T1000 (cell line): ENCODE data around the gene PTPRH.

Source experiments
- DNase-seq: peaks from one replicate; lab custom pipeline; 2025; ENCODE audit warnings: mixed read lengths; lab: John Stamatoyannopoulos, UW

PTPRH gene

GRCh38 chr19:55244004-55244680 lies 34.8 kb upstream of the PTPRH start:
- DNase-seq, result no peak

GRCh38 chr19:55242517-55242916 lies 33.2 kb upstream of the PTPRH start:
- DNase-seq, result no peak

- DNase-seq, result no peak
These were observed 32.7 kb upstream of the PTPRH start for GRCh38 chr19:55241935-55242464.

GRCh38 chr19:55241143-55241934 lies 32.0 kb upstream of the PTPRH start:
- no peak for DNase-seq

GRCh38 chr19:55240713-55241020 lies 31.4 kb upstream of the PTPRH start:
- DNase-seq, result no peak

GRCh38 chr19:55239004-55239403 lies 29.7 kb upstream of the PTPRH start:
- no peak for DNase-seq

- DNase-seq, result no peak
These were observed 28.7 kb upstream of the PTPRH start for GRCh38 chr19:55238030-55238429.

GRCh38 chr19:55232986-55233385 lies 23.7 kb upstream of the PTPRH start:
- no peak for DNase-seq

GRCh38 chr19:55232286-55232602 lies 22.9 kb upstream of the PTPRH start:
- DNase-seq, result no peak

- no peak for DNase-seq
These were observed 22.3 kb upstream of the PTPRH start for GRCh38 chr19:55231391-55232285.

GRCh38 chr19:55230780-55231179 lies 21.5 kb upstream of the PTPRH start:
- DNase-seq, result no peak

- DNase-seq, result no peak
These were observed 21.0 kb upstream of the PTPRH start for GRCh38 chr19:55230329-55230728.

GRCh38 chr19:55229789-55230182 lies 20.5 kb upstream of the PTPRH start:
- DNase-seq, result no peak

GRCh38 chr19:55229145-55229788 lies 20.0 kb upstream of the PTPRH start:
- no peak for DNase-seq

GRCh38 chr19:55228403-55229031 lies 19.2 kb upstream of the PTPRH start, which contains the start of gene TMEM86B:
Gene TMEM86B (minus strand): TSS chr19:55228763. CDS start chr19:55228741, 22 bp downstream.
- DNase-seq, result no peak

GRCh38 chr19:55228015-55228391 lies 18.7 kb upstream of the PTPRH start:
- no peak for DNase-seq

- no peak for DNase-seq
These were observed 18.1 kb upstream of the PTPRH start for GRCh38 chr19:55227241-55228014.

- no peak for DNase-seq
These were observed 17.5 kb upstream of the PTPRH start for GRCh38 chr19:55226788-55227187.

GRCh38 chr19:55226273-55226672 lies 17.0 kb upstream of the PTPRH start:
- DNase-seq, result no peak

- DNase-seq, result no peak
These were observed 16.2 kb upstream of the PTPRH start for GRCh38 chr19:55225415-55225958.
